ENCODE data around the gene MSRB3.

- TF ChIP-seq YY1 (IDR thresholded peaks at IDR 0.05): no peak
- no peak for TF ChIP-seq CTCF (IDR thresholded peaks at IDR 0.05; ENCODE audit: low read depth, low read length, missing input control)
- no peak for TF ChIP-seq FOXA1 (IDR thresholded peaks at IDR 0.05)
- TF ChIP-seq REST (IDR thresholded peaks at IDR 0.05): no peak
- TF ChIP-seq MAX (IDR thresholded peaks at IDR 0.05): no peak
Observed at GRCh38 chr12:65511912-65512311, 233.4 kb downstream of the MSRB3 start.

All from liver (tissue), 2 donors.